Subcutaneous abdominal adipose tissue (tissue), 5 donors: Measurements from ENCODE around the gene LRMDA.

ENCODE experiments used
- H3K27ac ChIP-seq: one replicate; pipeline ENCODE4 v1.7.0; 2013; ENCODE audit warnings: low read depth, mild to moderate bottlenecking, inconsistent platforms, low read length, moderate library complexity
- H3K27me3 ChIP-seq, 5 donors: one replicate each; pipeline ENCODE4 v1.7.0; 2013; ENCODE audit warnings: low read length in 5 of 5, inconsistent platforms in 1 of 5; ENCODE audit not compliant: control insufficient read depth in 5 of 5, insufficient read depth in 4 of 5
- H3K36me3 ChIP-seq, 5 donors: one replicate each; pipeline ENCODE4 v1.7.0; 2013; ENCODE audit warnings: low read length in 5 of 5; ENCODE audit not compliant: control insufficient read depth in 5 of 5, insufficient read depth in 5 of 5
- H3K4me1 ChIP-seq, 5 donors: one replicate each; pipeline ENCODE4 v1.7.0; 2013; ENCODE audit warnings: low read length in 5 of 5, mild to moderate bottlenecking in 3 of 5, moderate library complexity in 1 of 5; ENCODE audit not compliant: control insufficient read depth in 5 of 5, insufficient read depth in 5 of 5
- H3K4me3 ChIP-seq, 5 donors: one replicate each; pipeline ENCODE4 v1.7.0; 2013; ENCODE audit warnings: low read length in 5 of 5, low read depth in 1 of 5
- H3K9ac ChIP-seq, 5 donors: one replicate each; pipeline ENCODE4 v1.7.0; 2013; ENCODE audit warnings: low read length in 5 of 5, mild to moderate bottlenecking in 4 of 5, moderate library complexity in 3 of 5
- H3K9me3 ChIP-seq, 5 donors: one replicate each; pipeline ENCODE4 v1.7.0; 2013; ENCODE audit warnings: low read length in 5 of 5; ENCODE audit not compliant: control insufficient read depth in 5 of 5
- donor health status: healthy.
- donor health status: healthy.
- donor health status: healthy.
- donor health status: healthy.
- donor health status: healthy.

Gene LRMDA

DNA sequence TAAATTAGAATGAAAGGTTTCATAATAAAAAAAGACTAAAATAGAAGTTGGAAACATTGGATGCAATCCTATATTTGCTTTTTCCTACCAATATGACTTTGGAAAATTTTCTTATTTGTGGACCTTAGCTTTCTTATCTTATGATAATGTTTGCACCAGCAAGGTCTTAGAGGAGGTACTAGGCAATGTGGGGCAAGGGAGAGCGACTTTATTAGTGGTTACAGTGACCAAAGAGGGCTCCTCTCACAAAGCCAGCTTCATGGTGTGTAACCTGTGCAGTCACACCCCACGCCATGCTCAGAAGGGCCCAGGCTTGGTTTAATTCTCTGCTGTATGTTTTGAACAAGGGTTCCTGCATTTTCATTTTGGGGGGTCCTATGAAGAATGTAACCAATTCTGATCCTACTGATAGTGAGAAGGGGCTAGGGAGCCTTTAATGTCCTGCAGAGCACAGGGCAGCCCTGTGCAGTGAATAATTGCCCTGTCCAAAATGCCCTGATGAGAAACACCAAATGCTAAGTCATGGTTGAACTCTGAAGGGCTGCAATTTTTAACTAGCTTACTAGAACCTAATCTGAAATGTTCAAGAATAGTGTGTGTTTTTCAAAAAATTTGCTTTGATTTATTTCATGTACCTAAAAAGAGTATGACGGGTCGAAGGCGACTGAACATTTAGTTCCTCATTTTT is 1047.8 kb downstream of the LRMDA start:
- peaks cover 0 to 19% (median 11%) of the 10 kb centered on the region in 5 donors for H3K4me1 ChIP-seq
- H3K27ac ChIP-seq: no peak overlapping the region
- H3K9me3 ChIP-seq: peaks cover 0 to 7% (median 5%) of the 10 kb centered on the region in 5 donors
- no peaks in the 10 kb centered on the region for H3K36me3 ChIP-seq
- H3K27me3 ChIP-seq: no peaks in the 10 kb centered on the region
- H3K4me3 ChIP-seq: no peak overlapping the region
- no peak overlapping the region for H3K9ac ChIP-seq

DNA sequence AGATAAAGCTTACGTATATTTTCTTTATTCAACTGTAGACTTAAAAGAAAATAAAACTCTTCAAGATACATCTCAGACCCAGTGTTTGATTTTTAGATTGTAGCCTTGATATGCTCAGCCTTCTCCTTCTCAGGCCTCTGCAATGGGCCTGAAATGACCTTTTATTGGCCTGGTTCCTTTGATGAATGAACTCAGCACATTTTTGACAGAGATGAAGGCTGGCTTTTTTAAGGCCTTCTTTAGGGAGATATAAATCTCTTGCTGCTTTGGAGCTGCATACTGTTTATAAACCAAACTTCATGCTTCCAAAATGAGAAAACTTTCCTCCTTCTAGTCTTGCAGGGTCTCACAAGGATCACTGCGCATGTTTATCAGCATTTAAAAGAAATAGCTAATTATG is 1049.8 kb downstream of the LRMDA start:
- Histone ChIP-seq H3K9me3 (peaks cover 0 to 7% (median 5%) of the 10 kb centered on the region in 5 donors), H3K36me3 (no peaks in the 10 kb centered on the region), H3K27ac (no peak overlapping the region)

DNA sequence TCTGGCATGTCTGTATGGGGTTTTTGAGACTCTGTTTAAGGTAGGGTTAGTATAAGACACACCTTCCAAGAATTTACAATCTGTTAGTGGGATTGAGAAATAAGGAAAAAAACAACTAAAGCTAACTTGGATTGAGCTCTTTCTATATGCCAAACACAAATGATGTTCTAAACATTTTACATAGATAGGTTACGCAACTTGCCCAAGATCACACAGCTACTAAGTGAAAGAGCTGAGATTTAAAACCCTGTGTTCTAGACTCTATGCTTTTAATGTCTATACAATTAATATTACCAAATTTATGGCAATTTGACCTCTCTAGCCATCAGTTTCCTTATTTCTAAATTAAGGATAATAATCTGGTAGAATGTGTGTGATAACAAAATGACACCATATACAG is 1056.2 kb downstream of the LRMDA start:
- Histone ChIP-seq H3K9ac (no peak overlapping the region), H3K4me3 (no peak overlapping the region), H3K27ac (no peak overlapping the region), H3K4me1 (peaks cover 0 to 6% (median 0%) of the 10 kb centered on the region in 5 donors), H3K36me3 (no peaks in the 10 kb centered on the region), H3K9me3 (peaks cover 0 to 17% (median 8%) of the 10 kb centered on the region in 5 donors), H3K27me3 (no peaks in the 10 kb centered on the region)

More for the DNA sequence above, 1049.8 kb downstream of the LRMDA start:
- Histone ChIP-seq H3K9ac (no peak overlapping the region), H3K4me3 (no peak overlapping the region), H3K27me3 (no peaks in the 10 kb centered on the region), H3K4me1 (peaks cover 0 to 19% (median 11%) of the 10 kb centered on the region in 5 donors)

DNA sequence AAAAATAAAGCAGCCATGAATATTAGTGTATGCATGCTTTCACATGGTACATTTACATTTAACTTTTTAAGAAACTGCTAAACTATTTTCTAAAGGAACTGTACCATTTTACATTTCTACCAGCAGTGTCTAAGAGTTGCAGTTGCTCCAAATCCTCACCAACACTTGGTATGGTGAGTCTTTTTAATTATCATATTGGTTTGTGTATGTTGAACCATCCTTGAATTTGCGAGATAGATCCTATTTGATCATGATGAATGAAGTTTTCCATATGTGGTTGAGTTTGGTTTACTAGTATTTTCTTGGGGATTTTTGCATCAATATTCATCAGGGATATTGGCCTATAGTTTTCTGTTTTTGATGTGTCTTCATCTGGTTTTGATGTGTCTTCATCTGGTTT is 1057.2 kb downstream of the LRMDA start:
- H3K9ac ChIP-seq: no peak overlapping the region
- H3K27me3 ChIP-seq: no peaks in the 10 kb centered on the region
- peaks cover 0 to 18% (median 14%) of the 10 kb centered on the region in 5 donors for H3K9me3 ChIP-seq
- H3K27ac ChIP-seq: no peak overlapping the region
- peaks cover 0 to under 1% (median 0%) of the 10 kb centered on the region in 5 donors for H3K4me1 ChIP-seq
- H3K36me3 ChIP-seq: peaks cover 0 to 4% (median 0%) of the 10 kb centered on the region in 5 donors
- no peak overlapping the region for H3K4me3 ChIP-seq

DNA sequence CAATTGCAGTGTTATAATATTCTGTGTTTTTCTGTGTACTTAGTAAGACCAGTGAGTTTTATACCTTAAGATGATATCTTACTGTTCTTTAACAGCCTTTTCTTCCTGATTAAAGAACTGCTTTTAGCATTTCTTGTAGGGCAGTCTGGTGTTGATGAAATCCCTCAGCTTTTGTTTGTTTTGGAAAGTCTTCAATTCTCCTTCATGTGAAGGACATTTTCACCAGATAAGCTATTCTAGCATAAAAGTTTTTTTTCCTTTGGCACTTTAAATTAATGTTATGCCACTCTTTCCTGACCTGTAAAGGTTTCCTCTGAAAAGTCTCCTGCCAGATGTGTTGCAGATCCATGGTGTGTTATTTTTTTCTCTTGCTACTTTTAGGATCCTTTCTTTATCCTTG is 1059.8 kb downstream of the LRMDA start:
- Histone ChIP-seq H3K9ac (no peak overlapping the region), H3K9me3 (peaks cover 0 to 21% (median 14%) of the 10 kb centered on the region in 5 donors), H3K27me3 (no peaks in the 10 kb centered on the region), H3K27ac (no peak overlapping the region), H3K4me1 (no peaks in the 10 kb centered on the region), H3K36me3 (peaks cover 0 to 4% (median 0%) of the 10 kb centered on the region in 5 donors), H3K4me3 (no peak overlapping the region)

DNA sequence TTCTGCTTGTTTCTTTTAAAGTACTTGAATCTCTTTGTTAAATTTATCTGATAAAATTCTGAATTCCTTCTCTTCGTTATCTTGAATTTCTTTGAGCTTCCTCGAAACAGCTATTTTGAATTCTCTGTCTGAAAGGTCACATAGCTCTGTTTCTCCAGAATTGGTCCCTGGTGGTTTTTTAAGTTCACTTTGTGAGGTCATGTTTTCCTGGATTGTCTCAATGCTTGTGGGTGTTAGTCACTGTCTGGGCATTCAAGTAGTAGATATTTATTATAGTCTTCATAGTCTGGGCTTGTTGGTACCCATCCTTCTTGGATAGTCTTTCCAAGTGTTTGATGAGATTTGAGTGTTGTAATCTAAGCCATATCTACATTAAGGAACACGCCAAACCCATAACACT is 1060.6 kb downstream of the LRMDA start:
- H3K9me3 ChIP-seq: peaks cover 0 to 18% (median 14%) of the 10 kb centered on the region in 5 donors
- no peaks in the 10 kb centered on the region for H3K27me3 ChIP-seq
- H3K4me1 ChIP-seq: no peaks in the 10 kb centered on the region
- no peak overlapping the region for H3K9ac ChIP-seq
- H3K36me3 ChIP-seq: peaks cover 0 to 4% (median 0%) of the 10 kb centered on the region in 5 donors
- no peak overlapping the region for H3K27ac ChIP-seq
- no peak overlapping the region for H3K4me3 ChIP-seq

DNA sequence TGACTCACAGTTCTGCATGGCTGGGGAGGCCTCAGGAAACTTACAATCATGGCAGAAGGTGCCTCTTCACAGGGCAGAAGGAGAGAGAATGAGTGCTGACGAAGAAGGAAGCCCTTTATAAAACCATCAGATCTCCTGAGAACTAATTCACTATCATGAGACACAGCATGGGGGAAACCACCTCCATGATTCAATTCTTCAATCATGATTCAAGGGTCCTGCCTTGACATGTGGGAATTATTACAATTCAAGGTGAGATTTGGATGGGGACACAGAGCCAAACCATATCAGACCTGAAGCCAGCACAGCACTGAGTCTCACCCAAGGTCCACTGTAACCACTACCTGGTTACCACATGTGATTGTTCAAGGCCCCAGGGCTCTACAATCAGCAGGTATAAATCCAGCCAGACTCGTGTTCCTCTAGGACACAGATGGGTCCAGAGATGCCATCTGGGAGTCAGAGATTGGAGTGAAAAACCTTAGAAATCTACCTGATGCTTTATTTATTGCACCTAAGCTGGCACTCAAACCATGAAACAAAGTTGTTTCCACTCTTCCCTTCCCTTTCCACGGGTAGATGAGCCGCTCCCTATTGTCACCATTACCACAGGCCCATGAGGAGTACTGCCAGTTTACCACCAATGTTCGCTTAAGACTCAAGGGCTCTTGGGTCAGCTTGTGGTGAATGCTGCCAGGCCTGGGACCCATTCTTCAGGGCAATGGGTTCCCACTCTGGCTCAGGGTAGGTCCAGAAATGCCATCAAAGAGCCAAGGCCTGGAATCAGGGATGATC is 1061.5 kb downstream of the LRMDA start:
- Histone ChIP-seq H3K27ac (no peak overlapping the region), H3K27me3 (no peaks in the 10 kb centered on the region), H3K9ac (no peak overlapping the region), H3K4me1 (no peaks in the 10 kb centered on the region), H3K9me3 (peaks cover 0 to 18% (median 14%) of the 10 kb centered on the region in 5 donors), H3K36me3 (peaks cover 0 to 4% (median 0%) of the 10 kb centered on the region in 5 donors), H3K4me3 (no peak overlapping the region)

DNA sequence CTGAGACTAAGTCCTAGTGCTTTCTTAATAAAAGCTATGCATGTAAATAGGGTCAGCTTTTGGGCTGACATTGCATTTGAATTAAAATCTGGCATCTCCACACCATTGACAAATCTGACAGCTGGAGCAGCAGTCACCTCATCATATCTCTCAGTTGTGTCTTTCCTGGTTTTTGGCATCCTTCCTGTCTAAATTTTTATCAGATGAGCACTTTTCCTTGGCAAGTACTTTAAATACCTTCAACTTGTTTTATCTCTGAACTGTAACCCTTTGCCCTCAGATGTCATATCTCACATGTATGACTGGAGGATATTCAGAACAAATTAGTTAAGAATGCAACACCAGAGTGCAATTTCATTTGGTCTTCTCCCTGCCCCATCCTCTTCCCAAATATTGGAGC is 1066.2 kb downstream of the LRMDA start:
- H3K4me1 ChIP-seq: no peaks in the 10 kb centered on the region
- no peaks in the 10 kb centered on the region for H3K27me3 ChIP-seq
- no peak overlapping the region for H3K9ac ChIP-seq
- H3K36me3 ChIP-seq: peaks cover 0 to 4% (median 0%) of the 10 kb centered on the region in 5 donors
- no peak overlapping the region for H3K4me3 ChIP-seq
- H3K9me3 ChIP-seq: peaks cover 1 to 11% (median 6%) of the 10 kb centered on the region in 5 donors
- H3K27ac ChIP-seq: no peak overlapping the region

DNA sequence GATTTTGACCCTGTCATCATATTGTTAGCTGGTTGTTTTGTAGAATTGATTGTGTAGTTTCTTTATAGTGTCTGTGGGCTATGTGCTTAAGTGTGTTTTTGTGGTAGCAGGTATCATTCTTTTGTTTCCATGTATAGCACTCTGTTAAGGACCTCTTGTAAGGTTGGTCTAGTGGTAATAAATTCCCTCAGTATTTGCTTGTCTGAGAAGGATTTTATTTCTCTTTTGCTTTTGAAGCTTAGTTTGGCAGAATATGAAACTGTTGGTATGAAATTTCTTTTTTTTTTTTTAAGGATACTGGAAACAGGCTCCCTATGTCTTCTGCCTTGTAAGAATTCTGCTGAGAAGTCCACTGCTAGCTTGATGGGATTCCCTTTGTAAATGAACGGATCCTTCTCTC is 1073.4 kb downstream of the LRMDA start:
- Histone ChIP-seq H3K4me3 (no peak overlapping the region), H3K9me3 (peaks cover 3 to 18% (median 9%) of the 10 kb centered on the region in 5 donors)

DNA sequence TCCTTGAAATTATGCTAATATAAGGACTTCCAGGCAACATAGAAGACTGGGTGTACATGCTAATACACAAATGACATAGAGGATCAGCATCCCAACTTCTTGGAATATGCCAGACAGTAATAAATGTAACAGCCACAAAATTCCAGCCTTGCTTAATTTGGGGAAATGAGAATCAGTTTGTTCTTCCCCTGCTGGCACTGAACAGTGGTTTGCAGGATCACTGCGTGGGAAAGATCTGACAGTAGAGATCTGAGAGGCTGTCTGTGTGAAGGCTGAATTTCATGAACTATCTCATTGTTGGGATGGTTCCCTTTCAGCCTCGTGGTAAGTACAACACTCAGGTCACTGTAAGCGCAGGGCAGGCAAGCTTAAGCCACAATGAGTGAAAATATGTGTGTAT is 1078.0 kb downstream of the LRMDA start:
- H3K4me1 ChIP-seq: peaks cover 0 to 3% (median 0%) of the 10 kb centered on the region in 5 donors
- no peak overlapping the region for H3K4me3 ChIP-seq
- peaks cover 2 to 12% (median 7%) of the 10 kb centered on the region in 5 donors for H3K9me3 ChIP-seq
- H3K27ac ChIP-seq: no peak overlapping the region
- H3K36me3 ChIP-seq: no peaks in the 10 kb centered on the region
- no peaks in the 10 kb centered on the region for H3K27me3 ChIP-seq
- no peak overlapping the region for H3K9ac ChIP-seq

More for the DNA sequence above, 1073.4 kb downstream of the LRMDA start:
- Histone ChIP-seq H3K36me3 (no peaks in the 10 kb centered on the region), H3K4me1 (peaks cover 0 to 3% (median 0%) of the 10 kb centered on the region in 5 donors), H3K27ac (no peak overlapping the region), H3K9ac (no peak overlapping the region), H3K27me3 (no peaks in the 10 kb centered on the region)
